A673 (cell line): ENCODE results near the gene TAPBP. TPM values are rescaled to one million over a fixed set of nuclear protein-coding genes. Genes with fewer than 3 reads are reported as not detected.

Experiments used
- BruUV-seq: library from RNA; stranded (reverse); fragments of 400-500 nt; replicated peaks from 2 replicates; lab custom pipeline; 2021; lab: Mats Ljungman, UMichigan
- CTCF ChIA-PET: fragments of 300-600 bp; sonication (Branson Sonifier 250); formaldehyde crosslinking; loops from one replicate; lab custom pipeline; 2022; ENCODE audit warnings: antibody characterized with exemption; lab: Charles Lee
- POLR2A ChIA-PET: fragments of 300-600 bp; sonication (Branson Sonifier 250); formaldehyde crosslinking; loops from one replicate; lab custom pipeline; 2022; ENCODE audit warnings: antibody characterized with exemption; ENCODE audit not compliant: low non-redundant PET; lab: Charles Lee
- DNase-seq: peaks from one replicate; pipeline ENCODE4 v3.0.0-alpha.2; 2015; ENCODE audit warnings: low spot score
- H3K27ac ChIP-seq: fragments of 200-600 bp; sonication (generic); 2 replicates; pipeline ENCODE4 v1.5.1; 2016; ENCODE audit warnings: mixed run types, low read depth, mild to moderate bottlenecking, mixed read lengths, antibody characterized with exemption, low read length; ENCODE audit not compliant: poor library complexity, severe bottlenecking
- H3K27me3 ChIP-seq: fragments of 200-600 bp; sonication (generic); replicated peaks from 2 replicates; pipeline ENCODE4 v1.6.1; 2017; ENCODE audit warnings: mixed run types, low read depth, mild to moderate bottlenecking, mixed read lengths, antibody characterized with exemption, low read length; ENCODE audit not compliant: insufficient read depth, poor library complexity
- H3K36me3 ChIP-seq: fragments of 200-600 bp; sonication (generic); 2 replicates; pipeline ENCODE4 v1.6.1; 2016; ENCODE audit warnings: mixed run types, mild to moderate bottlenecking, mixed read lengths, antibody characterized with exemption, low read length; ENCODE audit not compliant: insufficient read depth, poor library complexity, severe bottlenecking
- H3K4me1 ChIP-seq: fragments of 200-600 bp; sonication (generic); 2 replicates; pipeline ENCODE4 v1.6.1; 2017; ENCODE audit warnings: mixed run types, mild to moderate bottlenecking, mixed read lengths, antibody characterized with exemption, low read length; ENCODE audit not compliant: insufficient read depth, poor library complexity, severe bottlenecking
- H3K4me3 ChIP-seq: fragments of 200-600 bp; sonication (generic); 2 replicates; pipeline ENCODE4 v1.5.1; 2016; ENCODE audit warnings: low read depth, mixed run types, mild to moderate bottlenecking, mixed read lengths, low read length; ENCODE audit not compliant: poor library complexity, severe bottlenecking
- H3K9me3 ChIP-seq: fragments of 200-600 bp; sonication (generic); 2 replicates; pipeline ENCODE4 v1.6.1; 2016; ENCODE audit warnings: mixed run types, low read depth, mild to moderate bottlenecking, mixed read lengths, antibody characterized with exemption, low read length; ENCODE audit not compliant: poor library complexity, severe bottlenecking
- EZH2 ChIP-seq: fragments of 200-600 bp; sonication (generic); IDR thresholded peaks from 2 replicates; pipeline ENCODE4 v1.6.1; 2017; ENCODE audit warnings: borderline replicate concordance, low read depth, mild to moderate bottlenecking, mixed read lengths, antibody characterized with exemption, low read length; ENCODE audit not compliant: poor library complexity, severe bottlenecking
- intact Hi-C: fragments of 100-400 bp; cut with micrococcal nuclease; formaldehyde crosslinking; loops from one replicate; pipeline ENCODE4 v1.10.0; 2022; ENCODE audit not compliant: unreplicated experiment
- total RNA-seq: library from RNA; stranded (reverse); gene quantifications from 2 replicates; pipeline ENCODE4 v1.2.3, GENCODE V29; 2021
- TF ChIP-seq, protein P1 (sequence below): fragments of 300-800, 200-600 bp; sonication (generic); conservative IDR thresholded peaks from 2 replicates; pipeline ENCODE4 v1.5.1; 2017; ENCODE audit warnings: low read depth, mild to moderate bottlenecking, antibody characterized with exemption, low read length, moderate library complexity, mixed read lengths

The TAPBP gene
- total RNA-seq, 1 experiment from 2014 or later, result 87.8 TPM

DNA sequence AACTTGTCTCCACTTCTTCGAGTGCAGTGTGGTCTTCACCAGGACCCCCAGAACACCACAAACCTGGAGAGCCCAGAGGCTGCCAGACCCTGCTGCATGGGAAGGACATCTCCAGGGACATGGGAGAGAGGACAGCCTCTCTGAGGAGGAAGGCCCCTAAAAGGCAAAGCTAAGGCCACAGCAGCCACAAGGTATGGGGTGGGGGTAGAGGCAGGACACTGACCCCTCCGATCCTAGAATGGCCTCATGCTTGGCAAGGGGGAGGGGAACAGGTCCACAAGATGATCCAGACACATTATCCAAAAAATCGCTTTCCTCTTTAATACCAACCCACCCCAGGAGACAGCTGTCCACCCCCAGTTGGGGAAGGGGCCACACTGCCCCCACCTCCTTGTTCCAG, 35.1 kb downstream of the TAPBP start:
- intact Hi-C loops, result no loop called here
- Histone ChIP-seq H3K36me3 (peaks cover 52% of the 10 kb centered on the region), H3K27me3 (no peaks in the 10 kb centered on the region), H3K4me3 (no peak overlapping the region), H3K4me1 (peaks cover 31% of the 10 kb centered on the region), H3K9me3 (no peaks in the 10 kb centered on the region), H3K27ac (no peak overlapping the region)
- TF ChIP-seq, protein P1, sequence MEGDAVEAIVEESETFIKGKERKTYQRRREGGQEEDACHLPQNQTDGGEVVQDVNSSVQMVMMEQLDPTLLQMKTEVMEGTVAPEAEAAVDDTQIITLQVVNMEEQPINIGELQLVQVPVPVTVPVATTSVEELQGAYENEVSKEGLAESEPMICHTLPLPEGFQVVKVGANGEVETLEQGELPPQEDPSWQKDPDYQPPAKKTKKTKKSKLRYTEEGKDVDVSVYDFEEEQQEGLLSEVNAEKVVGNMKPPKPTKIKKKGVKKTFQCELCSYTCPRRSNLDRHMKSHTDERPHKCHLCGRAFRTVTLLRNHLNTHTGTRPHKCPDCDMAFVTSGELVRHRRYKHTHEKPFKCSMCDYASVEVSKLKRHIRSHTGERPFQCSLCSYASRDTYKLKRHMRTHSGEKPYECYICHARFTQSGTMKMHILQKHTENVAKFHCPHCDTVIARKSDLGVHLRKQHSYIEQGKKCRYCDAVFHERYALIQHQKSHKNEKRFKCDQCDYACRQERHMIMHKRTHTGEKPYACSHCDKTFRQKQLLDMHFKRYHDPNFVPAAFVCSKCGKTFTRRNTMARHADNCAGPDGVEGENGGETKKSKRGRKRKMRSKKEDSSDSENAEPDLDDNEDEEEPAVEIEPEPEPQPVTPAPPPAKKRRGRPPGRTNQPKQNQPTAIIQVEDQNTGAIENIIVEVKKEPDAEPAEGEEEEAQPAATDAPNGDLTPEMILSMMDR, result no peak
- no peak for TF ChIP-seq EZH2
- BruUV-seq, result no TSS peak
- no peak for DNase-seq
- ChIA-PET POLR2A (no interaction called here), CTCF (no interaction called here)

DNA sequence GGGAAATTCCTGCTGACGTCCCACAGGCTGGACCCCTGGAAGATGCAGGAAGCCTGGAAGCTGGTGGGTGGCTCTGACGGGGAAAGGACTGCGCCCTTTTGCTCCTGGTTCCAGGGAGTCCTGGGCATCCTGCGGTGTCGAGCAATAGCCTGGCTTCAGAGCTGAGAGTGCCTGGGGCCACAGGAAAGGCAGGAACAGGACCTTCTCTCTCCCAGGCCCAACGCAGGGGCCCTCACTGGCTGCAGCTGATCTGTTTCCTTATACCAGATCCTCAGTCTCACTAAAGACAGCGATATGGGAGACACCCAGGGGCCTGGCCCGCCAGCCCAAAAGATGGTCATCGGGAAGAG, 35.5 kb downstream of the TAPBP start:
- H3K4me3 ChIP-seq, result no peak overlapping the region
- peaks cover 35% of the 10 kb centered on the region for H3K4me1 ChIP-seq
- TF ChIP-seq, protein P1, result no peak
- TF ChIP-seq EZH2, result no peak
- peaks cover 52% of the 10 kb centered on the region for H3K36me3 ChIP-seq
- no peaks in the 10 kb centered on the region for H3K9me3 ChIP-seq
- ChIA-PET CTCF (no interaction called here), POLR2A (no interaction called here)
- intact Hi-C loops, result no loop called here
- no TSS peak for BruUV-seq
- peak overlapping the region; percentile 32 for H3K27ac ChIP-seq
- no peaks in the 10 kb centered on the region for H3K27me3 ChIP-seq
- no peak for DNase-seq

DNA sequence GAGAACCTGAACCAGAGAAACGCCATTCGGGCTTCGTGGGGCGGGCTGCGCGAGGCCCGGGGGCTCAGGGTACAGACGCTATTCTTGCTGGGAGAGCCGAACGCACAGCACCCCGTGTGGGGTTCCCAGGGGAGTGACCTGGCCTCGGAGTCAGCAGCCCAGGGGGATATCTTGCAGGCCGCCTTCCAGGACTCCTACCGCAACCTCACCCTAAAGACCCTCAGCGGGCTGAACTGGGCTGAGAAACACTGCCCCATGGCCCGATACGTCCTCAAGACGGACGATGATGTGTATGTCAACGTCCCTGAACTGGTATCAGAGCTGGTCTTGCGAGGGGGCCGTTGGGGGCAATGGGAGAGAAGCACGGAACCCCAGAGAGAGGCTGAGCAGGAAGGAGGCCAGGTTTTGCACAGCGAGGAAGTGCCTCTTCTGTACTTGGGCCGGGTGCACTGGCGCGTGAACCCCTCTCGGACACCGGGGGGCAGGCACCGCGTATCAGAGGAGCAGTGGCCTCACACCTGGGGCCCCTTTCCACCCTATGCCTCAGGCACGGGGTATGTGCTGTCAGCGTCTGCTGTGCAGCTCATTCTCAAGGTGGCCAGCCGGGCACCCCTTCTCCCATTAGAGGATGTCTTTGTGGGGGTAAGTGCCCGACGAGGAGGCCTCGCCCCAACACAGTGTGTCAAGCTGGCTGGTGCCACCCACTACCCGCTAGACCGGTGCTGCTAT, 36.1 kb downstream of the TAPBP start:
- ChIA-PET POLR2A (interaction anchor here (0.5 to 0.6 kb wide), 2 partner anchors 29 to 191 kb away, joined by 3 to 5 read pairs; no protein-coding TSS in a partner anchor), CTCF (interaction anchor here (1.0 to 1.1 kb wide), 2 partner anchors 12 to 67 kb away, joined by 3 to 5 read pairs; partner anchors contain the start of gene PFDN6)
- no peaks in the 10 kb centered on the region for H3K27me3 ChIP-seq
- peaks cover 54% of the 10 kb centered on the region for H3K36me3 ChIP-seq
- peaks cover 40% of the 10 kb centered on the region for H3K4me1 ChIP-seq
- TF ChIP-seq EZH2, result no peak
- TF ChIP-seq, protein P1, result peak; percentile 24; the same call in 1 of the 2 replicates
- no TSS peak for BruUV-seq
- intact Hi-C loops, result no loop called here
- H3K27ac ChIP-seq, result peak overlapping the region; percentile 83
- peak overlapping the region; percentile 56 for H3K4me3 ChIP-seq
- DNase-seq, result peak; percentile 45
- no peaks in the 10 kb centered on the region for H3K9me3 ChIP-seq
